Measurements from ENCODE around the gene PPP1R3D.

- TF ChIP-seq CTCF (IDR thresholded peaks at IDR 0.05), result no peak
- no peak for TF ChIP-seq POLR2A (IDR thresholded peaks at IDR 0.05)
Observed at GRCh38 chr20:59984541-59984940, 44.4 kb upstream of the PPP1R3D start.

Measured in esophagus squamous epithelium (tissue), 4 donors.